Neural crest cell (in vitro differentiated cells): ENCODE results near the gene TBC1D14. TPM values are rescaled to one million over a fixed set of nuclear protein-coding genes. Genes with fewer than 3 reads are reported as not detected.

ENCODE experiments used
- DNase-seq: peaks from one replicate; pipeline ENCODE4 v3.0.0; 2021; ENCODE audit warnings: low read depth, mixed read lengths, low spot score
- H3K27ac Mint-ChIP-seq: one replicate; pipeline ENCODE4 v1.8.0; 2021; ENCODE audit warnings: mild to moderate bottlenecking, mixed read lengths; ENCODE audit not compliant: unreplicated experiment
- H3K27me3 Mint-ChIP-seq: 2 replicates; pipeline ENCODE4 v1.8.0; 2021; ENCODE audit warnings: low read depth, mild to moderate bottlenecking, mixed read lengths
- H3K36me3 Mint-ChIP-seq: 2 replicates; pipeline ENCODE4 v1.8.0; 2021; ENCODE audit warnings: low read depth, mild to moderate bottlenecking, mixed read lengths
- H3K4me1 Mint-ChIP-seq: 2 replicates; pipeline ENCODE4 v1.8.0; 2021; ENCODE audit warnings: mixed read lengths
- H3K4me3 Mint-ChIP-seq: one replicate; pipeline ENCODE4 v1.8.0; 2021; ENCODE audit warnings: mild to moderate bottlenecking, mixed read lengths
- H3K9me3 Mint-ChIP-seq: 2 replicates; pipeline ENCODE4 v1.8.0; 2021; ENCODE audit warnings: mixed read lengths
- CTCF ChIP-seq: fragments of 200-600 bp; sonication (generic); conservative IDR thresholded peaks from 2 replicates; pipeline ENCODE4 v1.5.0; 2021; ENCODE audit warnings: antibody characterized with exemption, mild to moderate bottlenecking
- total RNA-seq: library from RNA; stranded (reverse); gene quantifications from 2 replicates; pipeline ENCODE4 v1.2.1, GENCODE V29; 2021

Gene TBC1D14
- total RNA-seq, 1 donor from 2014 or later, result 56.3 TPM

DNA sequence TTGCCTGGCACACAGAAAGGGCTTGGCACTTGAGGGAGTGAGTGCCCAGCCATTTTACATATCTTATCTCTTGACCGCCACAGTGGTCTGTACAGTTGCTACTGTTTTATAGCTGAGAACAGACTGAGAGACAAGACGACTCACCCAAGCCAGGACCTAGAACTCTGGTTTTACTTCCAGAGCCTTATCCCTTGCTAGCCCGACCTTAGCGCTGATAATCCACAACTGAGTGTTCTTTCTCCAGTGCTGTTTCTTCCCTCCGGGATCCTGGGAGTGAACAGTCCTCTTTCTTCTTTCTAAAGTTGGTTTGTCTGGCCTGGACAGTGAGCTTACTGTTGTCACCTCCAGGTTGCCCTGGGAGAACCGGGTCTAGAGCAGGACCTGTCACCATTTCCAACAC, 81.0 kb downstream of the TBC1D14 start:
- no peaks in the 10 kb centered on the region for H3K9me3 Mint-ChIP-seq
- peaks cover 61% of the 10 kb centered on the region for H3K4me1 Mint-ChIP-seq
- no peaks in the 10 kb centered on the region for H3K36me3 Mint-ChIP-seq
- TF ChIP-seq CTCF, result no peak
- H3K27me3 Mint-ChIP-seq, result no peaks in the 10 kb centered on the region
- H3K4me3 Mint-ChIP-seq, result peak overlapping the region; percentile 49
- no peak for DNase-seq
- peak overlapping the region; percentile 61 for H3K27ac Mint-ChIP-seq

- Mint-ChIP-seq H3K27me3 (no peaks in the 10 kb centered on the region), H3K27ac (peak overlapping the region; percentile 15), H3K9me3 (no peaks in the 10 kb centered on the region), H3K4me3 (peak overlapping the region; percentile 49), H3K36me3 (no peaks in the 10 kb centered on the region), H3K4me1 (peaks cover 55% of the 10 kb centered on the region)
- no peak for DNase-seq
- no peak for TF ChIP-seq CTCF
These were observed 81.6 kb downstream of the TBC1D14 start for GRCh38 chr4:6991249-6991648.

GRCh38 chr4:6991771-6992557, 82.3 kb downstream of the TBC1D14 start:
- no peak for DNase-seq
- Mint-ChIP-seq H3K4me1 (peaks cover 50% of the 10 kb centered on the region), H3K9me3 (no peaks in the 10 kb centered on the region), H3K4me3 (no peak overlapping the region), H3K36me3 (no peaks in the 10 kb centered on the region), H3K27ac (no peak overlapping the region), H3K27me3 (no peaks in the 10 kb centered on the region)
- TF ChIP-seq CTCF, result no peak

DNA sequence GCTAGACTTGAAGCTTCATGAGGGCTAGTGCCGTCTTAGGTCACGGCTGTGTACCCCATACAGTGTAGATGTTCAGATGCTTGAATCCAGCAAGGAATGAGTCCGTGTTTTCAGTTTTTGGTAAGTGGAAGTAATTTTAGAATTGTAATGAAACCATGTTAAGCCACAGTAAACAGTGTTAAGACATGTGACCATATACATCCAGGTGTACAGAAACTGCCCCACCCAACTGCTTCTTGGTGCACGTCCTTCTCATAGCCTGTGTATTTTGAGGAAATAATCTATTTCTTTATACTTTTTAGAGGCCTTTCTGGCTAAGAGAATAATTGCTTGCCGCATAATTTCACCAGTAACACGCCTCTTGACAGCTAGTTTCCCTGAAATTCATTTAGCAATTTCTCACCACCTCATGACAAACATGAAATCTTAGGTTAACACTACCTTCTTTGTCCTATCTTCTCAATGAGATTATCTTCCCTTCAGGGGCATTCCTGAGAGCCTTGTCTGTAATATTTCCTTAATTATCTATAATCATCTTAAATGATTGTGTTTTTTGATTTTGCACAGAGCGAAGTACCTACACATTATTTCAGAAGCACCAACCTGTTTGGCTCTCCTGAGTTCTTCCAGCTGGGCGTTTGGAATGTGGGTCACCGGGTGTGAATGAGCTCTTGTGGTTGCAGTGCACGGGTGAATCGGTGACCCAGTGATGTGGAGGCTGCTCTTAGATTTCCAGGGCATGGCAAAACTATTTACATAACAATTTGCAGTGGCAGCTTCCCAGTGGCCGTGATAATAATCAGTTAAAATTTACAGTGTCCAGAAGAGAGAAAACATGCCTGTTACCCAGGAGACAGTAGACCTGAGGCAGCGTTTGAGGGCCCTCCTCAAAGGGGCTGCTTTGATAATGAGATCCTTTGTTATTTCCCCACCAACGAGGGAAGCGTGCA, 83.4 kb downstream of the TBC1D14 start:
- H3K4me3 Mint-ChIP-seq, result peak overlapping the region; percentile 65
- no peak for TF ChIP-seq CTCF
- no peaks in the 10 kb centered on the region for H3K27me3 Mint-ChIP-seq
- no peaks in the 10 kb centered on the region for H3K9me3 Mint-ChIP-seq
- no peaks in the 10 kb centered on the region for H3K36me3 Mint-ChIP-seq
- no peak for DNase-seq
- H3K27ac Mint-ChIP-seq, result peak overlapping the region; percentile 29
- H3K4me1 Mint-ChIP-seq, result peaks cover 43% of the 10 kb centered on the region

DNA sequence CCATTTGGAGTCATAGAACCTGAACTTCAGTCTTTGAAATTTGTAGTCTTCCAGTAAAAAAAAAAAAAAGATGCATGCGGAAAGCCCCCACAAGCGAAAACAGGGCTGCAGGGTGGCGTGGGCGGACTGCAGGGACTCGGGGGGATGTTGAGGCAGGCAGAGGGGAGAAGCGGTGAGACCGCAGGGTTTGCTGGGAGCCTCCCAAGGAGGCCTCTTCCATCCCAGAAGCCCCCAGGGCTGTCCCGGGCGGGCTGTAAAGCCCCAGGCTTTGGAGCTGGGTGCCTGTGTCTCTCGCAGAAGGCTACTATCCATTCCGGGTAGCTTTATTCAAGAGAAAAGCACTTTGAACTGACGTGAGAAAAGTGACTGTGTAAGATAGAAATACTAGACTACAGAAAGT, 86.9 kb downstream of the TBC1D14 start:
- Mint-ChIP-seq H3K36me3 (peaks cover 8% of the 10 kb centered on the region), H3K27ac (no peak overlapping the region)

More for the DNA sequence above, 86.9 kb downstream of the TBC1D14 start:
- no peak for TF ChIP-seq CTCF
- Mint-ChIP-seq H3K4me1 (peaks cover 13% of the 10 kb centered on the region), H3K27me3 (no peaks in the 10 kb centered on the region), H3K9me3 (no peaks in the 10 kb centered on the region), H3K4me3 (no peak overlapping the region)
- no peak for DNase-seq
